GM18873 (cell line): Measurements from ENCODE around the gene ZSWIM7.

Experiments
- ATAC-seq: cut with Tn5 transposase; IDR thresholded peaks from one replicate; pipeline ENCODE4 v1.9.1; 2021; ENCODE audit warnings: mild to moderate bottlenecking, moderate library complexity, moderate number of reproducible peaks; ENCODE audit not compliant: unreplicated experiment, low FRiP score

Gene ZSWIM7

DNA sequence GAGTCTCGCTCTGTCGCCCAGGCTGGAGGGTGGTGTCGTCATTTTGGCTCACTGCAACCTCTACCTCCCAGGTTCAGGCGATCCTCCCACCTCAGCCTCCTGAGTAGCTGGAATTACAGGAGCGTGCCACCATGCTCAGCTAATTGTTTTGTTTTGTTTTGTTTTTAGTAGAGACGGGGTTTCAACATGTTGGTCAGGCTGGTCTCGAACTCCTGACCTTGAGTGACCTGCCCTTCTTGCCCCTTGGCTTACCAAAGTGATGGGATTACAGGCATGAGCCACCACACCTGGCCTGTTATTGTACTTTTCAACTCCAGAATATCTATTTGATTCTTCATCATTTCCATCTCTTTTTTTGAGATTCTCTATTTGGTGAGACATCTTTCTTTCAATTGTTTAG is 63.6 kb downstream of the ZSWIM7 start:
- ATAC-seq = no peak

DNA sequence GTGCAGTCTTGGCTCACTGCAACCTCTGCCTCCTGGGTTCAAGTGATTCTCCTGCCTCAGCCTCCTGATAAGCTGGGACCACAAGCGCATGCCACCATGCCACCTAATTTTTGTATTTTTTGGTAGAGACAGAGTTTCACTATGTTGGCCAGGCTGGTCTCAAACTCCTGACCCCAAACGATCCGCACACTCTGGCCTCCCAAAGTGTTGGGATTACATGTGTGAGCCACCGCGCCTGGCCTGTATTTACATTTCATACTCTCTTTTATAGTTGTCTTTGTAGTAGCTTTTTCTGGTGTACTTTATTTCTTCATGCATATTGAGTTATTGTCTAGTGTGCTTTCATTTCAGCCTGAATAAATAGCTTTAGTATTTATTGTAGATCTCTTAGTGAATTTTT is 64.6 kb downstream of the ZSWIM7 start:
- no peak for ATAC-seq

DNA sequence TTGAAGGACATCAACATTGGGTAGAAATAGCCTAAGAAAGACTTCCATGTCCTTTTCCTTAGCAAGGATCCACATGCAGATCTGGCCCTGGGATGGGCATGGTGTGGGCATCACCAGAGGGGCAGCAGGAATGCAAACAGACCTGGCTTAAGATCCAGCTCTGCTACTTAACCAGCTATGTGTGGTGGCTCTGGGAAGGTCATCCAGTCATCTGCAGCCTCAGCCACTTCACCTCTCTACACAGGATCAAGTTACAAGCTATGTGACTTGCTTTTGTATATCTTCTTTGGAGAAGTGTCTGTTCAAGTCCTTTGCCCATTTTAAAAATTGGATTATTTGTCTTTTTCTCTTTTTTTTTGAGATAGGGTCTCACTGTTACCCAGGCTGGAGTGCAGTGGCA is 68.1 kb downstream of the ZSWIM7 start:
- ATAC-seq = no peak

DNA sequence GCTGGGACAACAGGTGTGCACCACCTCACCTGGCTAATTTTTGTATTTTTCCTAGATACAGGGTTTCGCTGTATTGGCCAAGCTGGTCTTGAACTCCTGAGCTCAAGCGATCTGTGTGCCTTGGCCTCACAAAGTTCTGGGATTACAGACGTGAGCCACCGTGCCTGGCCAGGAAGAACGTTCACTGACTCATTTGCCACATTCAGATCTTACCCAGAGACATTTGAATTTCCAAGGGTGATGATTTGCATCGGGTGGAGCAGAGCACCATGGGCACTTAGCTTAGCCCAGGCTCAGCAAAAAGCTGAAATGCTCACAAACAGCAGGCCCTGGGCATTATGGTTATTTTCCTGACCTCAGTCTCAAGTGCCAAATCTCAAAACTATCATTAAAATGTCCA is 69.1 kb downstream of the ZSWIM7 start:
- ATAC-seq = no peak

DNA sequence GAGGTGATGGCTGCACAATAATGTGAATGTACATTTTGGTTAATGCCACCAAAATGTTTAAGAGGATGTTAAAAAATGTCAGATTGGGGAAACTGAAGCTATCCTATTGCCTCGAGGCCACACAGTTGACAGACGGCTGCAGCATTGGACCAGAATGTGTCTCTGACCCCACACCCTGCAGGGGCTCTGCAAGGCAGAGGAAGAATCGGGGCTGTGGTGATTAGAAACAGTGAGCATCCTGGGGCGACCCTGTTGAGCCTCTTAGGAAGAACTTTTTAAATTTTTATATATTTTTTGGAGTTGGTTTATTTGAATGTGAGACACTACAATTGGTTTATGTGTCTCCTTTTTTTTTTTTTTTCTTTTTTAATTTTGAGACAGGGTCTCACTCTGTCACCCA is 69.6 kb downstream of the ZSWIM7 start:
- no peak for ATAC-seq

DNA sequence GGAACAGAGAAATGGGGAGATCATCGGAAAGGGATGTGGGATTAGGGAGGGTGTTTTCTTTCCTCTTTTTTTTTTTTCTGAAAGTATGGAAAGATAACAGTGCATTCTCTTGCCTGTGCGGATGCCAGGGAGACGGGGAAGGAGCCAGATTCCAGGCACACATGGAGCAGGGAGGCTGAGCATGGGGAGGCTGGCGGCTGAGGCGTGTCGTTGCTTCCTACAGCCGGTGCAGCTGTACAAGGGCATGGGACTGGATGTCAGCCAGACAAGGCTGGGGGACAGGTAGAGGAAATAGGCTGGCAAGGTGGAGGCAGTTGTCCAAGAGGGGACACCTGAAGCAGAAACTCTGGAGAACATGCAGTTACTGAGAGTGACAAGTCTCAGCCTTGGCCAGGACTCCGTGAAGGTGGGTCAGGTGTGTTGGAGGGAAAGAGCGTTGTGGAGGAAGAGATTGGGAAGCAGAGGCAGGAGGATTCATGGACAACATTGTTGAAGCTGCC is 71.2 kb downstream of the ZSWIM7 start:
- no peak for ATAC-seq
